GM12864 (cell line): Measurements from ENCODE around the gene THADA.

ENCODE experiments used
- DNase-seq: peaks from one replicate; pipeline ENCODE4 v3.0.0-alpha.2; 2011; ENCODE audit warnings: low read depth
- H3K4me3 ChIP-seq: 2 replicates; pipeline ENCODE4 v1.5.1; 2011; ENCODE audit warnings: mild to moderate bottlenecking, low read depth, low read length, control low read depth
- TF ChIP-seq, protein P1 (sequence below): IDR thresholded peaks from 2 replicates; pipeline ENCODE4 v1.5.1; 2011; ENCODE audit warnings: low read depth, mild to moderate bottlenecking, moderate library complexity, low read length, control low read depth, inconsistent platforms; ENCODE audit errors: missing control alignments

Gene THADA

GRCh38 chr2:43333656-43334144 lies 262.1 kb downstream of the THADA start:
- TF ChIP-seq, protein P1, sequence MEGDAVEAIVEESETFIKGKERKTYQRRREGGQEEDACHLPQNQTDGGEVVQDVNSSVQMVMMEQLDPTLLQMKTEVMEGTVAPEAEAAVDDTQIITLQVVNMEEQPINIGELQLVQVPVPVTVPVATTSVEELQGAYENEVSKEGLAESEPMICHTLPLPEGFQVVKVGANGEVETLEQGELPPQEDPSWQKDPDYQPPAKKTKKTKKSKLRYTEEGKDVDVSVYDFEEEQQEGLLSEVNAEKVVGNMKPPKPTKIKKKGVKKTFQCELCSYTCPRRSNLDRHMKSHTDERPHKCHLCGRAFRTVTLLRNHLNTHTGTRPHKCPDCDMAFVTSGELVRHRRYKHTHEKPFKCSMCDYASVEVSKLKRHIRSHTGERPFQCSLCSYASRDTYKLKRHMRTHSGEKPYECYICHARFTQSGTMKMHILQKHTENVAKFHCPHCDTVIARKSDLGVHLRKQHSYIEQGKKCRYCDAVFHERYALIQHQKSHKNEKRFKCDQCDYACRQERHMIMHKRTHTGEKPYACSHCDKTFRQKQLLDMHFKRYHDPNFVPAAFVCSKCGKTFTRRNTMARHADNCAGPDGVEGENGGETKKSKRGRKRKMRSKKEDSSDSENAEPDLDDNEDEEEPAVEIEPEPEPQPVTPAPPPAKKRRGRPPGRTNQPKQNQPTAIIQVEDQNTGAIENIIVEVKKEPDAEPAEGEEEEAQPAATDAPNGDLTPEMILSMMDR: no peak
- H3K4me3 ChIP-seq: no peak overlapping the region
- no peak for DNase-seq

DNA sequence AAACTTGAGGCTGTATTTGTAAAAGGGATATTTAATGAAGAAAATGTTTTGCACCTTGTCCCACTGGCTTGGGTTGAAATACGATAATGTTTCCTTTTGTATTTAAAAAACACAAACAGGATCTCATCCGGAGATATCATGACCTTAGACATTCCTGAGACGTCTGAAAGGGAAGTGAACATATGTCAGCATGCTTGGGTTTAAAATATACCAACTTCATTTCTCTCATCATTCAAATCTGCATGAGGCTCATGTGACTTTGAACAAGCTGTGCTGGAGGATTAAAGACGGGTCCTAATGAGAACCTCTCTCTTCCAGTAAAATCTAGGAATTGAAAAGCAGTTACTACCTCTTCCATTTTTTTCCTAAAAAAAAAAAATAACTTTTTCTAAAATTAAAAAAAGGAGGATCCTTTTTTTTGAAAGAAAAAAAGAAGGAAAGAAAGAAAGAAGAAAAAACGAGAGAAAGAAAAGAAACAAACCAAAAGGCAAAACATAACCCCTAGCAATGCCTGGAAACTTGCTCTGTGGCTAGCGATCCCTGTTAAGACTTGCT lies 262.7 kb downstream of the THADA start:
- TF ChIP-seq, protein P1: no peak
- DNase-seq: no peak

GRCh38 chr2:43332653-43333052 lies 263.2 kb downstream of the THADA start:
- H3K4me3 ChIP-seq: no peak overlapping the region
- DNase-seq: no peak
- TF ChIP-seq, protein P1: no peak

More for the DNA sequence above, 262.7 kb downstream of the THADA start:
- H3K4me3 ChIP-seq: no peak overlapping the region

GRCh38 chr2:43331422-43331821 lies 264.4 kb downstream of the THADA start:
- no peak for DNase-seq
- no peak overlapping the region for H3K4me3 ChIP-seq
- TF ChIP-seq, protein P1: no peak

DNA sequence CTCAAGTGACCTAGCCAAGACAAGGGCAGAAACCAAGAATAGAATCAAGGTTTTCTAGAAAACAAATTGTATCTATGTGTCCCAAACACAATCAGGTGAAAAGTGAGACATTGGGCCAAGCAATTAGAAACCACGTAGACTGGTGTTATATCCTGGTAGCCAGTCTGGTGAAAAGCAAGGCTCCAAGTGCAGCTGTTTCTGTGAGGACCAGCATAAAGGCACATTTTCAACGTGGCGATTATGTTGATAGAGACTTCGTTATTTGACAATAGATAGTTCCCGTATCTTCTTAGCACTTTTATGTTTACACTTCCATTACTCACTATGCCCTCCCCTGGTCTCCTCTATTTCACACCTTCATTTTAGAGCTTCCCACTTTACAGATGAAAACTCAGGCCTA lies 266.2 kb downstream of the THADA start:
- no peak for DNase-seq
- TF ChIP-seq, protein P1: no peak

GRCh38 chr2:43328832-43329231 lies 267.0 kb downstream of the THADA start:
- H3K4me3 ChIP-seq: no peak overlapping the region
- TF ChIP-seq, protein P1: no peak
- no peak for DNase-seq

More for the DNA sequence above, 266.2 kb downstream of the THADA start:
- H3K4me3 ChIP-seq: no peak overlapping the region

DNA sequence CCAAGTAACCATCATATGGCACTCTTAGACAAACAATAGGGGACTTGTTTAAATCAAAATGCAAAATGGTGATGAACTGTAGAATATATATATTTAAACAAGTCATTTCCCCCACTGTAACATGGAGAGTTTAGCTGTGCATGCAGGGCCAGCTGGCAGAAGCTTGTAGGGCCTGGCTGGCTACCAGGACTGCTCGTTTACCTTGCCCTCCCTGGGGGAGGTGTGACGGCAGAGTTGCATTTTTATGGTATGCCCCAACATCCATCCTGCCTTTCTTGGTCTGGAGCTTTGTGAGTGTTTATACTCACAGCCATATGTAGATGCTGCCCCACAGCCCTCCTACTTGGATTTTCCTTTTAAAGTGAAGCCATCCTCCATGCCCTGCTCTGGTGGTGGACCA lies 267.7 kb downstream of the THADA start:
- no peak overlapping the region for H3K4me3 ChIP-seq
- TF ChIP-seq, protein P1: no peak
- DNase-seq: no peak
